Measurements from ENCODE around the gene CDC6.

- TF ChIP-seq CTCF (IDR thresholded peaks at IDR 0.05; ENCODE audit: low read depth, low read length) = no peak
- no peak for TF ChIP-seq EZH2phosphoT487 (IDR thresholded peaks at IDR 0.05; ENCODE audit: low read depth)
Measured at GRCh38 chr17:40309031-40309948, 21.6 kb downstream of the CDC6 start, which contains the start of gene RARA.

Measured in OCI-LY3 (cell line).